Liver (tissue), 3 donors: ENCODE results near the gene SAMSN1.

ENCODE experiments used
- CTCF ChIP-seq: fragments of 150-350 bp; IDR thresholded peaks from 2 replicates; pipeline ENCODE4 v1.5.1; 2017; ENCODE audit warnings: improper control_type of control experiment, low read depth, low read length; ENCODE audit not compliant: missing input control
- JUND ChIP-seq, 2 donors: IDR thresholded peaks; 2 replicates each; pipeline ENCODE4 v1.6.1; 2016; ENCODE audit warnings: antibody characterized with exemption in 2 of 2
- TF ChIP-seq, protein P1 (sequence below): IDR thresholded peaks from 2 replicates; pipeline ENCODE4 v1.6.1; 2016; ENCODE audit warnings: antibody characterized with exemption
- donor health status: healthy.
- donor health status: healthy.

GRCh38 chr21:14531757-14532316 is 14.3 kb downstream of the SAMSN1 start:
- TF ChIP-seq CTCF (no peak), JUND (IDR thresholded peaks at IDR 0.05) (no peak)
- TF ChIP-seq, protein P1, sequence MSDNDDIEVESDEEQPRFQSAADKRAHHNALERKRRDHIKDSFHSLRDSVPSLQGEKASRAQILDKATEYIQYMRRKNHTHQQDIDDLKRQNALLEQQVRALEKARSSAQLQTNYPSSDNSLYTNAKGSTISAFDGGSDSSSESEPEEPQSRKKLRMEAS: no peak
